PC-9 (cell line): ENCODE results near the gene DGLUCY. TPM values are rescaled to one million over a fixed set of nuclear protein-coding genes. Genes with fewer than 3 reads are reported as not detected.
"Not testable (repeated sequence)": the region's sequence is repeated elsewhere in the genome, so short reads cannot be mapped to it uniquely, and the experiment has no call there.

Source experiments
- BruUV-seq: library from RNA; stranded (reverse); fragments of 400-500 nt; replicated peaks from 2 replicates; lab custom pipeline; 2021; lab: Mats Ljungman, UMichigan
- CTCF ChIA-PET: fragments of 300-600 bp; sonication (Branson Sonifier 250); formaldehyde crosslinking; loops from one replicate; lab custom pipeline; 2022; ENCODE audit warnings: antibody characterized with exemption; lab: Charles Lee
- POLR2A ChIA-PET: fragments of 300-600 bp; sonication (Branson Sonifier 250); formaldehyde crosslinking; loops from one replicate; lab custom pipeline; 2022; ENCODE audit warnings: antibody characterized with exemption; ENCODE audit not compliant: unreplicated experiment; lab: Charles Lee
- DNase-seq, 2 experiments: peaks; one replicate each; pipeline versions ENCODE4 v3.0.0 to v3.0.0-alpha.2; 2015 to 2022; ENCODE audit warnings: mixed read lengths in 1 of 2
- H2AFZ ChIP-seq: fragments of 200-600 bp; sonication (generic); 2 replicates; pipeline ENCODE4 v1.8.1; 2017; ENCODE audit warnings: antibody characterized with exemption
- H3F3A ChIP-seq: fragments of 200-600 bp; sonication (generic); 2 replicates; pipeline ENCODE4 v1.8.1; 2017; ENCODE audit warnings: antibody characterized with exemption, mild to moderate bottlenecking, low read depth; ENCODE audit not compliant: insufficient read depth
- H3K27ac ChIP-seq: fragments of 200-600 bp; sonication (generic); 2 replicates; pipeline ENCODE4 v1.6.1; 2016; ENCODE audit warnings: mixed run types
- H3K27me3 ChIP-seq: fragments of 200-600 bp; sonication (generic); 2 replicates; pipeline ENCODE4 v1.6.1; 2016; ENCODE audit warnings: low read depth, mixed run types; ENCODE audit not compliant: insufficient read depth
- H3K36me3 ChIP-seq: fragments of 200-600 bp; sonication (generic); 2 replicates; pipeline ENCODE4 v1.6.1; 2016; ENCODE audit warnings: low read depth, mixed run types
- H3K4me1 ChIP-seq: fragments of 200-600 bp; sonication (generic); replicated peaks from 2 replicates; pipeline ENCODE4 v1.6.1; 2016; ENCODE audit warnings: mixed run types; ENCODE audit not compliant: insufficient read depth
- H3K4me2 ChIP-seq: fragments of 200-600 bp; sonication (generic); 2 replicates; pipeline ENCODE4 v1.6.1; 2017; ENCODE audit warnings: mixed run types
- H3K4me3 ChIP-seq: fragments of 200-600 bp; sonication (generic); 2 replicates; pipeline ENCODE4 v1.6.1; 2016; ENCODE audit warnings: mixed run types
- H3K79me2 ChIP-seq: fragments of 200-600 bp; sonication (generic); 2 replicates; pipeline ENCODE4 v1.6.1; 2017; ENCODE audit warnings: low read depth, mixed run types
- H3K9me2 ChIP-seq: fragments of 200-600 bp; sonication (generic); 2 replicates; pipeline ENCODE4 v1.8.1; 2017; ENCODE audit warnings: mild to moderate bottlenecking; ENCODE audit not compliant: insufficient read depth
- H3K9me3 ChIP-seq: fragments of 200-600 bp; sonication (generic); 2 replicates; pipeline ENCODE4 v1.8.1; 2016; ENCODE audit warnings: low read depth; ENCODE audit not compliant: insufficient read depth
- H4K20me1 ChIP-seq: fragments of 200-600 bp; sonication (generic); 2 replicates; pipeline ENCODE4 v1.8.1; 2017; ENCODE audit not compliant: insufficient read depth
- CTCF ChIP-seq: fragments of 200-600 bp; sonication (generic); conservative IDR thresholded peaks from 2 replicates; pipeline ENCODE4 v1.6.1; 2017; ENCODE audit warnings: mixed run types, antibody characterized with exemption, mild to moderate bottlenecking, moderate library complexity
- EZH2 ChIP-seq: fragments of 200-600 bp; sonication (generic); IDR thresholded peaks from 2 replicates; pipeline ENCODE4 v1.8.0; 2017; ENCODE audit warnings: antibody characterized with exemption, low read depth
- intact Hi-C: fragments of 100-400 bp; cut with micrococcal nuclease; formaldehyde crosslinking; loops from one replicate; pipeline ENCODE4 v1.10.0; 2022; ENCODE audit not compliant: unreplicated experiment
- total RNA-seq: library from RNA; stranded (reverse); gene quantifications from 2 replicates; pipeline ENCODE4 v1.2.3, GENCODE V29; 2021

The DGLUCY gene
- total RNA-seq, 1 experiment from 2014 or later, result 15.9 TPM

- Histone ChIP-seq H3K79me2 (no peaks in the 10 kb centered on the region), H4K20me1 (no peaks in the 10 kb centered on the region), H3K4me1 (no peaks in the 10 kb centered on the region), H3K4me2 (no peak overlapping the region), H3K27ac (no peak overlapping the region), H3F3A (no peaks in the 10 kb centered on the region), H3K9me2 (no peaks in the 10 kb centered on the region), H3K27me3 (no peaks in the 10 kb centered on the region), H3K36me3 (no peaks in the 10 kb centered on the region), H3K9me3 (no peaks in the 10 kb centered on the region), H3K4me3 (no peak overlapping the region), H2AFZ (no peak overlapping the region)
- no TSS peak for BruUV-seq
- POLR2A ChIA-PET, result no interaction called here
- CTCF ChIA-PET, result no interaction called here
- intact Hi-C loops, result no loop called here
- DNase-seq, result no peak
- TF ChIP-seq EZH2, result no peak
- no peak for TF ChIP-seq CTCF
These were observed 23.8 kb upstream of the DGLUCY start for GRCh38 chr14:91089958-91090535.

DNA sequence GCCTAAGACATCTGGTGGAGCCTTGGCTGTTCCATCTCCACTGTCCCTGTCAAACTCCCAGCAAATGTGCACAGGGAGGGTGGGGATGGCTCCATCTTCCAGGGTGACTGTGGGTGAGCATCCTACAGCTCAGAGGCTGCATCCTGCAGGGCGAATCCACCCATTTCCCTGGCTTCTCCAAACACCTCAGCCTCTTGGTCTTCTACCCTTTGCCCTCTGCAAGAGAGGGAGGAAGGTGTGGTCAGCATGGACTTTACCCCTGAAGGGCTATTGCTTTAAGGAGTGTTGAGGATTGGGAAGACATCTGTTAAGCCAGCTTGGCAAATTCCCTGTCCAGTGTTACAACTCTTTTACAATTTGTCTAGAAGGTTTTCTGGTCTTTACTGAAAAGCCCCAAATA lies 23.1 kb upstream of the DGLUCY start:
- no peak overlapping the region for H2AFZ ChIP-seq
- POLR2A ChIA-PET, result no interaction called here

GRCh38 chr14:91092073-91092472 lies 21.8 kb upstream of the DGLUCY start:
- TF ChIP-seq CTCF, result no peak
- intact Hi-C loops, result no loop called here
- H3K27ac ChIP-seq, result no peak overlapping the region
- H3F3A ChIP-seq, result no peaks in the 10 kb centered on the region
- H2AFZ ChIP-seq, result no peak overlapping the region
- H4K20me1 ChIP-seq, result no peaks in the 10 kb centered on the region
- no peaks in the 10 kb centered on the region for H3K27me3 ChIP-seq
- no peaks in the 10 kb centered on the region for H3K79me2 ChIP-seq
- H3K36me3 ChIP-seq, result no peaks in the 10 kb centered on the region
- H3K4me1 ChIP-seq, result no peaks in the 10 kb centered on the region
- no peak overlapping the region for H3K4me2 ChIP-seq
- CTCF ChIA-PET, result no interaction called here
- no peaks in the 10 kb centered on the region for H3K9me2 ChIP-seq
- H3K4me3 ChIP-seq, result no peak overlapping the region
- no peaks in the 10 kb centered on the region for H3K9me3 ChIP-seq
- DNase-seq, result no peak
- BruUV-seq, result no TSS peak
- POLR2A ChIA-PET, result no interaction called here

More for the DNA sequence above, 23.1 kb upstream of the DGLUCY start:
- CTCF ChIA-PET, result no interaction called here
- Histone ChIP-seq H4K20me1 (no peaks in the 10 kb centered on the region), H3K36me3 (no peaks in the 10 kb centered on the region), H3K79me2 (no peaks in the 10 kb centered on the region), H3K4me2 (no peak overlapping the region), H3K9me3 (no peaks in the 10 kb centered on the region), H3K9me2 (no peaks in the 10 kb centered on the region), H3K4me1 (no peaks in the 10 kb centered on the region), H3K4me3 (no peak overlapping the region), H3K27me3 (no peaks in the 10 kb centered on the region), H3K27ac (no peak overlapping the region), H3F3A (no peaks in the 10 kb centered on the region)
- BruUV-seq, result no TSS peak
- TF ChIP-seq EZH2 (no peak), CTCF (no peak)
- intact Hi-C loops, result no loop called here
- no peak for DNase-seq

GRCh38 chr14:91093743-91094472 lies 20.0 kb upstream of the DGLUCY start:
- H2AFZ ChIP-seq, H3K9me3 ChIP-seq, intact Hi-C loops, H3K9me2 ChIP-seq, H3K27me3 ChIP-seq, CTCF ChIA-PET, H3K27ac ChIP-seq, POLR2A ChIA-PET, H3F3A ChIP-seq, DNase-seq, H3K79me2 ChIP-seq, H3K4me1 ChIP-seq, BruUV-seq, H4K20me1 ChIP-seq, H3K4me3 ChIP-seq, H3K36me3 ChIP-seq, H3K4me2 ChIP-seq: not testable (repeated sequence)
